22Rv1 (cell line): ENCODE measurements around the gene SLC22A14.

Experiments used
- CTCF ChIP-seq: fragments of 450-650 bp; IDR thresholded peaks from 2 replicates; pipeline ENCODE4 v1.5.1; 2017; ENCODE audit warnings: mild to moderate bottlenecking
- ZFX ChIP-seq: fragments of 450-650 bp; IDR thresholded peaks from 2 replicates; pipeline ENCODE4 v1.6.1; 2017; ENCODE audit warnings: antibody characterized with exemption, borderline replicate concordance

GRCh38 chr3:38349684-38350359 lies 67.7 kb downstream of the SLC22A14 start:
- no peak for TF ChIP-seq CTCF
- TF ChIP-seq ZFX: no peak
